HepG2 (cell line): Measurements from ENCODE around the gene DNTTIP2. TPM values are rescaled to one million over a fixed set of nuclear protein-coding genes. Genes with fewer than 3 reads are reported as not detected.

Experiments used
- ARID4A ChIP-seq: sonication (generic); formaldehyde crosslinking; IDR thresholded peaks from 2 replicates; pipeline ENCODE4 v1.5.0; 2020; ENCODE audit warnings: mild to moderate bottlenecking, missing genetic modification reagents, borderline replicate concordance
- GABPB1 ChIP-seq: IDR thresholded peaks from 2 replicates; pipeline ENCODE4 v1.6.1; 2016; ENCODE audit warnings: mild to moderate bottlenecking, missing genetic modification reagents, moderate library complexity, missing compliant biosample characterization
- HINFP ChIP-seq: sonication (generic); formaldehyde crosslinking; IDR thresholded peaks from 2 replicates; pipeline ENCODE4 v1.4.0; 2020; ENCODE audit warnings: low read depth, mild to moderate bottlenecking, missing genetic modification reagents
- TEAD2 ChIP-seq: sonication (generic); formaldehyde crosslinking; IDR thresholded peaks from 2 replicates; pipeline ENCODE4 v1.9.0; 2021; ENCODE audit warnings: missing genetic modification reagents
- TRIM22 ChIP-seq: fragments of 450-650 bp; IDR thresholded peaks from 2 replicates; pipeline ENCODE4 v1.6.1; 2017
- ZNF296 ChIP-seq: sonication (generic); formaldehyde crosslinking; conservative IDR thresholded peaks from 2 replicates; pipeline ENCODE4 v1.5.0; 2020; ENCODE audit warnings: mild to moderate bottlenecking, missing genetic modification reagents
- ZNF512 ChIP-seq: sonication (generic); formaldehyde crosslinking; IDR thresholded peaks from 2 replicates; pipeline ENCODE4 v1.4.0; 2020; ENCODE audit warnings: mild to moderate bottlenecking, missing genetic modification reagents
- polyA plus RNA-seq, 8 experiments: library from polyadenylated mRNA; depleted of rRNA in 3 of 8; stranded (reverse) in 7 of 8; unstranded in 1 of 8; fragments of >200 nt; fragmentation: Illumina TruSeq in 4 of 8; extraction: Trizol in 4 of 8; gene quantifications; 2 replicates each; pipeline versions ENCODE4 v1.2.1 to v1.2.3, GENCODE V29; 2011 to 2016; ENCODE audit warnings: low read depth in 4 of 8, missing spikeins in 1 of 8, mixed read lengths in 1 of 8; ENCODE audit not compliant: insufficient read depth in 1 of 8
- total RNA-seq, 5 experiments: library from RNA; depleted of rRNA; stranded (reverse); fragments of >200 nt; fragmentation: Illumina TruSeq; extraction: Trizol; gene quantifications; 2 replicates each; pipeline ENCODE4 v1.2.3, GENCODE V29; 2016; ENCODE audit warnings: low read depth in 1 of 5

Gene DNTTIP2
- total and polyA plus RNA-seq, 2 of the 13 experiments (the other 11 are each of a cell fraction or from before 2014, with no cell fraction given): 11.4 to 63.3 TPM

GRCh38 chr1:93908394-93909145 is 29.6 kb upstream of the DNTTIP2 start (continued):
- TF ChIP-seq ZNF512 (CRISPR knock-in tag) (no peak), ZNF296 (CRISPR knock-in tag) (no peak), HINFP (no peak), ARID4A (CRISPR knock-in tag) (0 out of 2 replicates have a peak, but pooled peaks have one; percentile 46), TRIM22 (no peak), GABPB1 (peak; percentile 23; the same call in 1 of the 2 replicates), TEAD2 (CRISPR knock-in tag) (no peak)
